HepG2 (cell line): ENCODE data around the gene LITAFD. TPM values are rescaled to one million over a fixed set of nuclear protein-coding genes. Genes with fewer than 3 reads are reported as not detected.

Experiments used
- BRD4 ChIP-seq: sonication (generic); formaldehyde crosslinking; IDR thresholded peaks from 2 replicates; pipeline ENCODE4 v1.4.0; 2020; ENCODE audit warnings: missing genetic modification reagents
- BRF2 ChIP-seq: sonication (generic); formaldehyde crosslinking; IDR thresholded peaks from 2 replicates; pipeline ENCODE4 v1.8.1; 2022; ENCODE audit warnings: mild to moderate bottlenecking, missing genetic modification reagents
- CBX5 ChIP-seq: sonication (generic); formaldehyde crosslinking; IDR thresholded peaks from 2 replicates; pipeline ENCODE4 v1.4.0; 2020; ENCODE audit warnings: missing genetic modification reagents, borderline replicate concordance
- EP300 ChIP-seq, 3 experiments: sonication (generic) in 1 of 3; formaldehyde crosslinking in 1 of 3; IDR thresholded peaks; 2 replicates each; pipeline versions ENCODE4 v1.5.1 to v1.6.1; 2011 to 2020; ENCODE audit warnings: low read depth in 2 of 3, low read length in 2 of 3, borderline replicate concordance in 1 of 3, improper control_type of control experiment in 1 of 3, mild to moderate bottlenecking in 1 of 3, missing genetic modification reagents in 1 of 3, moderate library complexity in 1 of 3
- FOXM1 ChIP-seq: sonication (generic); formaldehyde crosslinking; IDR thresholded peaks from 2 replicates; pipeline ENCODE4 v1.5.0; 2020; ENCODE audit warnings: missing genetic modification reagents
- GATAD2A ChIP-seq: IDR thresholded peaks from 2 replicates; pipeline ENCODE4 v1.6.1; 2016
- HES4 ChIP-seq: sonication (generic); formaldehyde crosslinking; IDR thresholded peaks from 2 replicates; pipeline ENCODE4 v1.9.0; 2021; ENCODE audit warnings: mild to moderate bottlenecking, missing genetic modification reagents, borderline replicate concordance
- HNF1B ChIP-seq: sonication (generic); formaldehyde crosslinking; IDR thresholded peaks from 2 replicates; pipeline ENCODE4 v1.5.1; 2020; ENCODE audit warnings: mild to moderate bottlenecking, moderate library complexity, missing genetic modification reagents
- HOXD1 ChIP-seq: sonication (generic); formaldehyde crosslinking; IDR thresholded peaks from 2 replicates; pipeline ENCODE4 v1.5.0; 2020; ENCODE audit warnings: missing genetic modification reagents
- KDM5A ChIP-seq: fragments of 200-600 bp; sonication (generic); IDR thresholded peaks from 2 replicates; pipeline ENCODE4 v1.7.0; 2018; ENCODE audit warnings: antibody characterized with exemption, mild to moderate bottlenecking, low read length, borderline replicate concordance
- PAF1 ChIP-seq: IDR thresholded peaks from 2 replicates; pipeline ENCODE4 v1.6.1; 2016; ENCODE audit warnings: missing genetic modification reagents, missing compliant biosample characterization
- PRMT3 ChIP-seq: sonication (generic); formaldehyde crosslinking; IDR thresholded peaks from 2 replicates; pipeline ENCODE4 v1.8.1; 2022; ENCODE audit warnings: low read depth, mild to moderate bottlenecking, moderate library complexity, missing genetic modification reagents, borderline replicate concordance
- TAF15 ChIP-seq: fragments of 200-400 bp; formaldehyde crosslinking; IDR thresholded peaks from one replicate; pipeline ENCODE4 v1.6.1; 2018; ENCODE audit warnings: mild to moderate bottlenecking, low read depth, low read length; ENCODE audit not compliant: poor library complexity, severe bottlenecking
- THRA ChIP-seq: sonication (generic); formaldehyde crosslinking; IDR thresholded peaks from 2 replicates; pipeline ENCODE4 v1.4.0; 2020; ENCODE audit warnings: missing genetic modification reagents, borderline replicate concordance
- YEATS2 ChIP-seq: sonication (generic); formaldehyde crosslinking; IDR thresholded peaks from 2 replicates; pipeline ENCODE4 v1.4.0; 2020; ENCODE audit warnings: missing genetic modification reagents, borderline replicate concordance
- ZFP91 ChIP-seq: sonication (generic); formaldehyde crosslinking; IDR thresholded peaks from 2 replicates; pipeline ENCODE4 v1.9.0; 2022; ENCODE audit warnings: missing genetic modification reagents, mild to moderate bottlenecking, borderline replicate concordance
- ZNF275 ChIP-seq: sonication (generic); formaldehyde crosslinking; IDR thresholded peaks from 2 replicates; pipeline ENCODE4 v1.8.0; 2022; ENCODE audit warnings: missing genetic modification reagents, mild to moderate bottlenecking, inconsistent platforms, borderline replicate concordance
- ZNF292 ChIP-seq: sonication (generic); formaldehyde crosslinking; IDR thresholded peaks from 2 replicates; pipeline ENCODE4 v1.8.1; 2022; ENCODE audit warnings: mild to moderate bottlenecking, low read depth, missing genetic modification reagents, borderline replicate concordance
- ZNF550 ChIP-seq: sonication (generic); formaldehyde crosslinking; IDR thresholded peaks from 2 replicates; pipeline ENCODE4 v1.4.0; 2020; ENCODE audit warnings: mild to moderate bottlenecking, missing genetic modification reagents, borderline replicate concordance
- ZNF558 ChIP-seq: sonication (generic); formaldehyde crosslinking; IDR thresholded peaks from 2 replicates; pipeline ENCODE4 v1.9.0; 2022; ENCODE audit warnings: mild to moderate bottlenecking, missing genetic modification reagents, borderline replicate concordance
- polyA plus RNA-seq, 8 experiments: library from polyadenylated mRNA; depleted of rRNA in 3 of 8; stranded (reverse) in 7 of 8; unstranded in 1 of 8; fragments of >200 nt; fragmentation: Illumina TruSeq in 4 of 8; extraction: Trizol in 4 of 8; gene quantifications; 2 replicates each; pipeline versions ENCODE4 v1.2.1 to v1.2.3, GENCODE V29; 2011 to 2016; ENCODE audit warnings: low read depth in 4 of 8, missing spikeins in 1 of 8, mixed read lengths in 1 of 8; ENCODE audit not compliant: insufficient read depth in 1 of 8
- total RNA-seq, 5 experiments: library from RNA; depleted of rRNA; stranded (reverse); fragments of >200 nt; fragmentation: Illumina TruSeq; extraction: Trizol; gene quantifications; 2 replicates each; pipeline ENCODE4 v1.2.3, GENCODE V29; 2016; ENCODE audit warnings: low read depth in 1 of 5

The LITAFD gene
- total and polyA plus RNA-seq, 2 of the 13 experiments (the other 11 are each of a cell fraction or from before 2014, with no cell fraction given) = not detected

- TF ChIP-seq BRF2 (no peak), ZNF558 (CRISPR knock-in tag) (peak; percentile 78; the same call in 1 of the 2 replicates), BRD4 (CRISPR knock-in tag) (no peak), GATAD2A (CRISPR knock-in tag) (peak; percentile 79), KDM5A (no peak), CBX5 (peak; percentile 73), PRMT3 (CRISPR knock-in tag) (no peak), PAF1 (no peak), THRA (CRISPR knock-in tag) (peak; percentile 77), ZFP91 (CRISPR knock-in tag) (no peak; the same call in 1 of the 2 replicates), TAF15 (peak; percentile 53), HOXD1 (CRISPR knock-in tag) (no peak; the same call in 1 of the 2 replicates), ZNF275 (CRISPR knock-in tag) (no peak), HNF1B (0 out of 2 replicates have a peak, but pooled peaks have one; percentile 46), YEATS2 (CRISPR knock-in tag) (peak; percentile 50; the same call in 1 of the 2 replicates), ZNF292 (CRISPR knock-in tag) (peak; percentile 92), FOXM1 (CRISPR knock-in tag) (no peak), HES4 (CRISPR knock-in tag) (peak; percentile 90), ZNF550 (CRISPR knock-in tag) (no peak), EP300 (IDR thresholded peaks at IDR 0.05; ENCODE audit: low read depth in 2 of 2, low read length in 2 of 2) (0 out of 4 replicates have a peak, but pooled peaks of 1 of the 2 experiments have one; percentile 14), EP300 (CRISPR knock-in tag; IDR thresholded peaks at IDR 0.05; ENCODE audit: borderline replicate concordance) (peak; percentile 41; the same call in 1 of the 2 replicates)
Measured at GRCh38 chr16:8866118-8866883, 15.8 kb upstream of the LITAFD start (continued).
